Measurements from ENCODE around the gene DCST2. TPM values are rescaled to one million over a fixed set of nuclear protein-coding genes. Genes with fewer than 3 reads are reported as not detected.
A peak's percentile ranks its signal among the peaks of the same experiment; 100 is the strongest.

DCST2 gene
- total and polyA plus RNA-seq, 9 of the 15 experiments (the other 6 are each of a cell fraction or from before 2014, with no cell fraction given), result 0.09 to 0.49 (median 0.11) TPM; not detected in 3

DNA sequence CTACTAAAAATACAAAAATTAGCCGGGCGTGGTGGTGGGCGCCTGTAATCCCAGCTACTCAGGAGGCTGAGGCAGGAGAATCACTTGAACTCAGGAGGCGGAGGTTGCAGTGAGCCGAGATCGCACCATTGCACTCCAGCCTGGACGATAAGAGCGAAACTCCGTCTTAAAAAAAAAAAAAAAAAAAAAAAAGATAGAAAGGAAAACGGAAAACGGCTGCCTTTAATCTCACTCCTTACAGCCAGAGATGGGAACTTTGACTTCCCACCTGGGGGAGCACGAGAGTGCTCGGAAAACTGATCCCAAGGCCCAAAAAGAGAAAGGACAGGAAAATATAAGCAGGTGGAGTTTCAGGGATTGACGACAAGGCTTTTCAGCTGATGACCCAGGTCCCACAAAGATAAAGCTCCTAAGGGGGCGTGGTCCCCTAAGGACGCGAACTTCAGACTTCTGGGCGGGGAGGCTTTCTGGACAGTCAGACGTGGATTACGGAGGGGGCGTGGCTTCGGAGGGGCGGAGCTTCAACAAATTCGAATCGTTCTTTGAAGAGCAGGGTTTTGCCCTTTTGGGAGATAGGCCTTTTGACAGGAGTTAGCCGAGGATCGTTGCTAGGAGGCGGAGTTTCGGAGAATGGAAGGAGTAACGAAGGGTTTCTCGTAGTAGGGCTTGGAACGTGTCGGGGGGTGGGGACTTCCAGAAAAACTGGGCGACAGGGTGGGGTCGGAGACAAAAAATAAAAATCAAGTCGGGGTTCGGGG lies 60.1 kb downstream of the DCST2 start (continued):
- TF ChIP-seq, protein P1, sequence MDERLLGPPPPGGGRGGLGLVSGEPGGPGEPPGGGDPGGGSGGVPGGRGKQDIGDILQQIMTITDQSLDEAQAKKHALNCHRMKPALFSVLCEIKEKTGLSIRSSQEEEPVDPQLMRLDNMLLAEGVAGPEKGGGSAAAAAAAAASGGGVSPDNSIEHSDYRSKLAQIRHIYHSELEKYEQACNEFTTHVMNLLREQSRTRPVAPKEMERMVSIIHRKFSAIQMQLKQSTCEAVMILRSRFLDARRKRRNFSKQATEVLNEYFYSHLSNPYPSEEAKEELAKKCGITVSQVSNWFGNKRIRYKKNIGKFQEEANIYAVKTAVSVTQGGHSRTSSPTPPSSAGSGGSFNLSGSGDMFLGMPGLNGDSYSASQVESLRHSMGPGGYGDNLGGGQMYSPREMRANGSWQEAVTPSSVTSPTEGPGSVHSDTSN (CRISPR knock-in tag; IDR thresholded peaks at IDR 0.05; ENCODE audit: low read depth), result no peak
- TF ChIP-seq, protein P1 (tag; conservative IDR thresholded peaks at IDR 0.05; ENCODE audit: low read depth), result 0 out of 2 replicates have a peak, but pooled peaks have one; percentile 23
- TF ChIP-seq ZNF124 (CRISPR knock-in tag; IDR thresholded peaks at IDR 0.05) (no peak), BDP1 (IDR thresholded peaks at IDR 0.05; ENCODE audit: insufficient read depth, insufficient read length) (no peak), SNIP1 (IDR thresholded peaks at IDR 0.05; ENCODE audit: low read depth) (peak; percentile 55), CXXC5 (CRISPR knock-in tag; IDR thresholded peaks at IDR 0.05) (peak; percentile 44), POLR2AphosphoS2 (IDR thresholded peaks at IDR 0.05; ENCODE audit: low read length) (peak; percentile 44)
- TF ChIP-seq, protein P2, sequence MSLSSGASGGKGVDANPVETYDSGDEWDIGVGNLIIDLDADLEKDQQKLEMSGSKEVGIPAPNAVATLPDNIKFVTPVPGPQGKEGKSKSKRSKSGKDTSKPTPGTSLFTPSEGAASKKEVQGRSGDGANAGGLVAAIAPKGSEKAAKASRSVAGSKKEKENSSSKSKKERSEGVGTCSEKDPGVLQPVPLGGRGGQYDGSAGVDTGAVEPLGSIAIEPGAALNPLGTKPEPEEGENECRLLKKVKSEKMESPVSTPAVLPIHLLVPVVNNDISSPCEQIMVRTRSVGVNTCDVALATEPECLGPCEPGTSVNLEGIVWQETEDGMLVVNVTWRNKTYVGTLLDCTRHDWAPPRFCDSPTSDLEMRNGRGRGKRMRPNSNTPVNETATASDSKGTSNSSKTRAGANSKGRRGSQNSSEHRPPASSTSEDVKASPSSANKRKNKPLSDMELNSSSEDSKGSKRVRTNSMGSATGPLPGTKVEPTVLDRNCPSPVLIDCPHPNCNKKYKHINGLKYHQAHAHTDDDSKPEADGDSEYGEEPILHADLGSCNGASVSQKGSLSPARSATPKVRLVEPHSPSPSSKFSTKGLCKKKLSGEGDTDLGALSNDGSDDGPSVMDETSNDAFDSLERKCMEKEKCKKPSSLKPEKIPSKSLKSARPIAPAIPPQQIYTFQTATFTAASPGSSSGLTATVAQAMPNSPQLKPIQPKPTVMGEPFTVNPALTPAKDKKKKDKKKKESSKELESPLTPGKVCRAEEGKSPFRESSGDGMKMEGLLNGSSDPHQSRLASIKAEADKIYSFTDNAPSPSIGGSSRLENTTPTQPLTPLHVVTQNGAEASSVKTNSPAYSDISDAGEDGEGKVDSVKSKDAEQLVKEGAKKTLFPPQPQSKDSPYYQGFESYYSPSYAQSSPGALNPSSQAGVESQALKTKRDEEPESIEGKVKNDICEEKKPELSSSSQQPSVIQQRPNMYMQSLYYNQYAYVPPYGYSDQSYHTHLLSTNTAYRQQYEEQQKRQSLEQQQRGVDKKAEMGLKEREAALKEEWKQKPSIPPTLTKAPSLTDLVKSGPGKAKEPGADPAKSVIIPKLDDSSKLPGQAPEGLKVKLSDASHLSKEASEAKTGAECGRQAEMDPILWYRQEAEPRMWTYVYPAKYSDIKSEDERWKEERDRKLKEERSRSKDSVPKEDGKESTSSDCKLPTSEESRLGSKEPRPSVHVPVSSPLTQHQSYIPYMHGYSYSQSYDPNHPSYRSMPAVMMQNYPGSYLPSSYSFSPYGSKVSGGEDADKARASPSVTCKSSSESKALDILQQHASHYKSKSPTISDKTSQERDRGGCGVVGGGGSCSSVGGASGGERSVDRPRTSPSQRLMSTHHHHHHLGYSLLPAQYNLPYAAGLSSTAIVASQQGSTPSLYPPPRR (CRISPR knock-in tag; IDR thresholded peaks at IDR 0.05; ENCODE audit: borderline replicate concordance), result no peak
- TF ChIP-seq, protein P3, sequence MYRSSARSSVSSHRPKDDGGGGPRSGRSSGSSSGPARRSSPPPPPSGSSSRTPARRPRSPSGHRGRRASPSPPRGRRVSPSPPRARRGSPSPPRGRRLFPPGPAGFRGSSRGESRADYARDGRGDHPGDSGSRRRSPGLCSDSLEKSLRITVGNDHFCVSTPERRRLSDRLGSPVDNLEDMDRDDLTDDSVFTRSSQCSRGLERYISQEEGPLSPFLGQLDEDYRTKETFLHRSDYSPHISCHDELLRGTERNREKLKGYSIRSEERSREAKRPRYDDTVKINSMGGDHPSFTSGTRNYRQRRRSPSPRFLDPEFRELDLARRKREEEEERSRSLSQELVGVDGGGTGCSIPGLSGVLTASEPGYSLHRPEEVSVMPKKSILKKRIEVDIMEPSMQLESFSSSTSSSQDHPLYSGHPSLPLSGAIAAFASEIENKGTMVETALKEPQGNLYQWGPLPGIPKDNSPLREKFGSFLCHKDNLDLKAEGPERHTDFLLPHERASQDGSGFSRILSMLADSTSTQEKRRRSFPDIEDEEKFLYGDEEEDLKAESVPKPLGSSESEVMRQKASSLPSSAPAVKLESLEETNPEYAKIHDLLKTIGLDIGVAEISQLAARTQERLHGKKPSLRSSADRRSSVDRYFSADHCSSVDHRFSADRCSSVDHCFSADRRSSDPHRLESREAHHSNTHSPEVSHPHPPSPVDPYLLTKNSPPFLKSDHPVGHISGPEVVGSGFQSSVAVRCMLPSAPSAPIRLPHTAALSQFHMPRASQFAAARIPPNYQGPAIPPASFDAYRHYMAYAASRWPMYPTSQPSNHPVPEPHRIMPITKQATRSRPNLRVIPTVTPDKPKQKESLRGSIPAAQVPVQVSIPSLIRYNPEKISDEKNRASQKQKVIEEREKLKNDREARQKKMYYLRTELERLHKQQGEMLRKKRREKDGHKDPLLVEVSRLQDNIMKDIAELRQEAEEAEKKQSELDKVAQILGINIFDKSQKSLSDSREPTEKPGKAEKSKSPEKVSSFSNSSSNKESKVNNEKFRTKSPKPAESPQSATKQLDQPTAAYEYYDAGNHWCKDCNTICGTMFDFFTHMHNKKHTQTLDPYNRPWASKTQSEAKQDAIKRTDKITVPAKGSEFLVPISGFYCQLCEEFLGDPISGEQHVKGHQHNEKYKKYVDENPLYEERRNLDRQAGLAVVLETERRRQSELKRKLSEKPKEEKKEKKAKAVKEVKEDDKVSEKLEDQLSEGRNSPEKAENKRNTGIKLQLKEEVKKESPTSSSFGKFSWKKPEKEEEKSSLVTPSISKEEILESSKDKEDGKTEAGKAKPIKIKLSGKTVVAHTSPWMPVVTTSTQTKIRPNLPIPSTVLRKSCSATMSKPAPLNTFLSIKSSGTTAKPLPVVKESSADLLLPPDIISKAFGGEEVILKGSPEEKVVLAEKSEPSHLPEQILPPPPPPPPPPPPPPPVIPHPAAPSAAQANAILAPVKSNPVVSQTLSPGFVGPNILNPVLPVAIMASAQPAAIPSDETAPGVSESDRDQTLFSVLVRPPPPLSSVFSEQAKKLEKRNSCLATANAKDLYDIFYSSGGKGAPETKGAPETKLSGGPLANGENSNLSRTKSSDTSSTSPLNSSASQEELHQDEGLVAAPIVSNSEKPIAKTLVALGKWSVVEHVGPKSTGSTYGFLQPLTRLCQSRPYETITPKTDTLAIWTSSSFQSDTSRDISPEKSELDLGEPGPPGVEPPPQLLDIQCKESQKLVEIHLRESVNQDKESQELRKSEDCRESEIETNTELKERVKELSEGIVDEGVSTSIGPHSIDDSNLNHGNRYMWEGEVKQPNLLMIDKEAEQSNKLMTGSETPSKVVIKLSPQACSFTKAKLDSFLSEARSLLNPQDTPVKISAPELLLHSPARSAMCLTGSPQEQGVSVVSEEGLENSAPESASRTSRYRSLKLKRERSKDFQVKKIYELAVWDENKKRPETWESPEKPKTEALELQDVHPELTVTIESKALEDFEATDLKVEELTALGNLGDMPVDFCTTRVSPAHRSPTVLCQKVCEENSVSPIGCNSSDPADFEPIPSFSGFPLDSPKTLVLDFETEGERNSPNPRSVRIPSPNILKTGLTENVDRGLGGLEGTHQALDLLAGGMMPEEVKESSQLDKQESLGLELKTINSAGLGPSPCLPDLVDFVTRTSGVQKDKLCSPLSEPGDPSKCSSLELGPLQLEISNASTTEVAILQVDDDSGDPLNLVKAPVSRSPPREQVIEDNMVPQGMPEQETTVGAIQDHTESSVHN (IDR thresholded peaks at IDR 0.05; ENCODE audit: borderline replicate concordance in 1 of 2, low read depth in 1 of 2), result peak in 1 of 2 experiments; percentile 56; a peak in 1 of 4 replicates

Data from K562 (cell line).